Activated CD4-positive, CD25-positive, alpha-beta regulatory T cell treated with anti-CD3 and anti-CD28 coated beads, Interleukin-2, amount 50 U/mL, for 16 hours (primary cell): ENCODE results near the gene ETFA.

Experiments
- DNase-seq: peaks from one replicate; pipeline ENCODE4 v3.0.0-alpha.2; 2020; ENCODE audit warnings: low read depth, low spot score

Gene ETFA

GRCh38 chr15:76340803-76341365 is 29.6 kb upstream of the ETFA start:
- DNase-seq: no peak

GRCh38 chr15:76340198-76340802 is 29.0 kb upstream of the ETFA start:
- no peak for DNase-seq

- no peak for DNase-seq
Observed at GRCh38 chr15:76339305-76340197, 28.3 kb upstream of the ETFA start.

GRCh38 chr15:76338486-76339304 is 27.4 kb upstream of the ETFA start:
- DNase-seq: no peak

- DNase-seq: no peak
Observed at GRCh38 chr15:76337696-76338485, 26.6 kb upstream of the ETFA start.

GRCh38 chr15:76337059-76337695 is 25.9 kb upstream of the ETFA start:
- DNase-seq: no peak

GRCh38 chr15:76336254-76337058 is 25.2 kb upstream of the ETFA start, which contains the start of gene ISL2:
Gene ISL2, plus strand, starts transcription at chr15:76336773. Its CDS starts 111 bp downstream, at chr15:76336884.
- peak; percentile 19 for DNase-seq

- DNase-seq: no peak
Observed at GRCh38 chr15:76335307-76336253, 24.3 kb upstream of the ETFA start.

GRCh38 chr15:76334438-76335306 is 23.4 kb upstream of the ETFA start:
- DNase-seq: no peak

- no peak for DNase-seq
Observed at GRCh38 chr15:76333720-76334437, 22.6 kb upstream of the ETFA start.

- DNase-seq: no peak
Observed at GRCh38 chr15:76333309-76333708, 22.0 kb upstream of the ETFA start.

GRCh38 chr15:76332796-76333195 is 21.5 kb upstream of the ETFA start:
- no peak for DNase-seq

GRCh38 chr15:76330080-76330680 is 18.9 kb upstream of the ETFA start:
- DNase-seq: no peak

GRCh38 chr15:76328958-76329357 is 17.7 kb upstream of the ETFA start:
- DNase-seq: no peak

GRCh38 chr15:76328106-76328696 is 16.9 kb upstream of the ETFA start:
- no peak for DNase-seq
